K562 (cell line): Measurements from ENCODE around the gene RUNX1. TPM values are rescaled to one million over a fixed set of nuclear protein-coding genes. Genes with fewer than 3 reads are reported as not detected.

Experiments
- BCOR ChIP-seq: fragments of 450-650 bp; IDR thresholded peaks from 2 replicates; pipeline ENCODE4 v1.6.1; 2016
- HINFP ChIP-seq: fragments of 450-650 bp; conservative IDR thresholded peaks from 2 replicates; pipeline ENCODE4 v1.6.1; 2016; ENCODE audit warnings: missing genetic modification characterization, low read depth, mild to moderate bottlenecking, control low read depth, missing compliant biosample characterization
- NFE2 ChIP-seq: IDR thresholded peaks from 2 replicates; pipeline ENCODE4 v1.6.1; 2014; ENCODE audit warnings: antibody characterized with exemption, low read depth
- NR0B1 ChIP-seq: fragments of 450-650 bp; IDR thresholded peaks from one replicate; pipeline ENCODE4 v1.6.1; 2018; ENCODE audit warnings: mild to moderate bottlenecking, moderate library complexity; ENCODE audit not compliant: partially characterized antibody
- POLR2G ChIP-seq: fragments of 200-400 bp; formaldehyde crosslinking; IDR thresholded peaks from 2 replicates; pipeline ENCODE4 v1.6.1; 2017; ENCODE audit warnings: low read depth, mild to moderate bottlenecking, antibody characterized with exemption, low read length, moderate library complexity
- SMAD2 ChIP-seq: fragments of 150-350 bp; IDR thresholded peaks from 2 replicates; pipeline ENCODE4 v1.6.1; 2014; ENCODE audit warnings: low read depth, mild to moderate bottlenecking, low read length
- UBTF ChIP-seq, 2 experiments: IDR thresholded peaks; 2 replicates each; pipeline ENCODE4 v1.6.1; 2012; ENCODE audit warnings: improper control_type of control experiment in 2 of 2, low read depth in 2 of 2, low read length in 2 of 2, borderline replicate concordance in 1 of 2
- ZFP36 ChIP-seq: fragments of 150-350 bp; IDR thresholded peaks from 2 replicates; pipeline ENCODE4 v1.6.1; 2018; ENCODE audit warnings: low read length, low read depth; ENCODE audit not compliant: partially characterized antibody
- ZNF347 ChIP-seq: fragments of 450-650 bp; formaldehyde crosslinking; IDR thresholded peaks from 2 replicates; pipeline ENCODE4 v1.4.0; 2020; ENCODE audit warnings: low read depth, mild to moderate bottlenecking, moderate library complexity
- polyA plus RNA-seq, 8 experiments: library from polyadenylated mRNA; depleted of rRNA in 4 of 8; stranded (reverse) in 5 of 8; unstranded in 3 of 8; fragments of >200 nt; fragmentation: Nextera tagmentation in 2 of 8; fragmentation: Illumina TruSeq in 1 of 8; extraction: Ambion mirVana in 2 of 8; extraction: Trizol in 1 of 8; gene quantifications; 2 replicates each; pipeline versions ENCODE4 v1.2.1 to v1.2.3, GENCODE V29; 2011 to 2014; ENCODE audit warnings: inconsistent platforms in 1 of 8, missing spikeins in 1 of 8
- total RNA-seq, 7 experiments: library from RNA; depleted of rRNA in 6 of 7; stranded (reverse); fragments of >200 nt in 6 of 7; fragmentation: Illumina TruSeq in 2 of 7; extraction: Trizol in 2 of 7; gene quantifications; 2 replicates each; pipeline versions ENCODE4 v1.2.1 to v1.2.3, GENCODE V29; 2011 to 2021; ENCODE audit warnings: low replicate concordance in 1 of 7
- TF ChIP-seq, protein P1 (sequence below): fragments of 450-650 bp; formaldehyde crosslinking; IDR thresholded peaks from 2 replicates; pipeline ENCODE4 v1.4.0; 2020; ENCODE audit warnings: mild to moderate bottlenecking

Gene RUNX1
- total and polyA plus RNA-seq, 9 of the 15 experiments (the other 6 are each of a cell fraction or from before 2014, with no cell fraction given) = 2.2 to 68.6 (median 17.8) TPM

DNA sequence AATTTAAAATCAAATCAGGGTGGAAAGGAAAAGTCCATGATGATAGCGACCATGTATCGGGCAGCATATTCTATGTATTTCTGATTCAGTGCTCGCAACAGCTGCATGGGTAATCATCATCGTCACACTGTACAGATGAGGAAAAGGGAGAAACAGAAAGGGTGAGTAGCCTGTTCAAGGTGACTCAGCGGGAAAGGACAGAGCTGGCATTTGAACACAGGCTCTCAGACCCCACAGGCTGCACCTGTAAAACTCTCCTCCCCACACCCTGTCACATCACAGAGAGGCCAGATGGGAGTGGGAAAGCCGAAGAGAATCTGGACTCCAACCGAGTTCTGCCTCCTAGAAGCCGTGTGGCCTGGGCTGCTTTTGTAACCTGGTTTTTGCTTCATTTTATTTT lies 14.0 kb downstream of the RUNX1 start (continued):
- no peak for TF ChIP-seq UBTF (IDR thresholded peaks at IDR 0.05; ENCODE audit: borderline replicate concordance in 1 of 2, low read depth in 2 of 2, low read length in 2 of 2)
- peak; percentile 56; the same call in 1 of the 2 replicates for TF ChIP-seq BCOR
- TF ChIP-seq POLR2G = no peak
- no peak for TF ChIP-seq SMAD2
- TF ChIP-seq ZNF347 (CRISPR knock-in tag) = no peak
- TF ChIP-seq NFE2 = peak; percentile 42; the same call in 1 of the 2 replicates
- no peak for TF ChIP-seq NR0B1
- TF ChIP-seq, protein P1, sequence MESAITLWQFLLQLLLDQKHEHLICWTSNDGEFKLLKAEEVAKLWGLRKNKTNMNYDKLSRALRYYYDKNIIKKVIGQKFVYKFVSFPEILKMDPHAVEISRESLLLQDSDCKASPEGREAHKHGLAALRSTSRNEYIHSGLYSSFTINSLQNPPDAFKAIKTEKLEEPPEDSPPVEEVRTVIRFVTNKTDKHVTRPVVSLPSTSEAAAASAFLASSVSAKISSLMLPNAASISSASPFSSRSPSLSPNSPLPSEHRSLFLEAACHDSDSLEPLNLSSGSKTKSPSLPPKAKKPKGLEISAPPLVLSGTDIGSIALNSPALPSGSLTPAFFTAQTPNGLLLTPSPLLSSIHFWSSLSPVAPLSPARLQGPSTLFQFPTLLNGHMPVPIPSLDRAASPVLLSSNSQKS = no peak
- TF ChIP-seq ZFP36 = peak; percentile 12
- no peak for TF ChIP-seq HINFP (tag)
